Keratinocyte (primary cell): ENCODE data around the gene TP53TG3B. TPM values are rescaled to one million over a fixed set of nuclear protein-coding genes. Genes with fewer than 3 reads are reported as not detected.
"Not testable (repeated sequence)": the region's sequence is repeated elsewhere in the genome, so short reads cannot be mapped to it uniquely, and the experiment has no call there.

Source experiments
- DNase-seq: peaks from one replicate; pipeline ENCODE4 v3.0.0-alpha.2; 2011; ENCODE audit warnings: low read depth, missing footprints, low spot score
- FAIRE-seq: peaks from 2 replicates; lab custom pipeline; 2011; peaks lifted over from hg19 to GRCh38; lab: Jason Lieb, UNC
- H2AFZ ChIP-seq: 2 replicates; pipeline ENCODE4 v1.6.0; 2012; ENCODE audit warnings: low read length, control low read depth, inconsistent platforms; ENCODE audit not compliant: control insufficient read depth
- H3K27ac ChIP-seq: 2 replicates; pipeline ENCODE4 v1.5.1; 2011; ENCODE audit warnings: low read length; ENCODE audit not compliant: control insufficient read depth, insufficient read depth
- H3K27me3 ChIP-seq: 3 replicates; pipeline ENCODE4 v1.6.0; 2011; ENCODE audit warnings: low read length; ENCODE audit not compliant: control insufficient read depth, insufficient read depth; ENCODE audit errors: extremely low read depth
- H3K36me3 ChIP-seq, 2 experiments: 2 replicates in 1 of 2; 3 replicates in 1 of 2; pipeline ENCODE4 v1.5.1; 2011; ENCODE audit warnings: low read length in 2 of 2, mild to moderate bottlenecking in 1 of 2; ENCODE audit not compliant: control insufficient read depth in 2 of 2, insufficient read depth in 2 of 2; ENCODE audit errors: extremely low read depth in 1 of 2
- H3K4me1 ChIP-seq: 3 replicates; pipeline ENCODE4 v1.5.1; 2011; ENCODE audit warnings: low read length; ENCODE audit not compliant: control insufficient read depth, insufficient read depth; ENCODE audit errors: extremely low read depth
- H3K4me2 ChIP-seq: 3 replicates; pipeline ENCODE4 v1.6.0; 2011; ENCODE audit warnings: low read depth, low read length; ENCODE audit not compliant: control insufficient read depth, insufficient read depth; ENCODE audit errors: extremely low read depth
- H3K4me3 ChIP-seq, 3 experiments: fragments of 200-600 bp in 1 of 3; sonication (generic) in 1 of 3; 2 replicates in 2 of 3; 3 replicates in 1 of 3; pipeline ENCODE4 v1.5.1; 2011 to 2016; ENCODE audit warnings: low read length in 3 of 3, mild to moderate bottlenecking in 3 of 3, control low read depth in 2 of 3, inconsistent platforms in 1 of 3, low read depth in 1 of 3, mixed read lengths in 1 of 3, mixed run types in 1 of 3, moderate library complexity in 1 of 3; ENCODE audit not compliant: control insufficient read depth in 2 of 3, insufficient read depth in 2 of 3; ENCODE audit errors: extremely low read depth in 1 of 3
- H3K79me2 ChIP-seq: 2 replicates; pipeline ENCODE4 v1.6.0; 2012; ENCODE audit warnings: low read length; ENCODE audit not compliant: control insufficient read depth, insufficient read depth
- H3K9ac ChIP-seq: 3 replicates; pipeline ENCODE4 v1.6.0; 2011; ENCODE audit warnings: low read length; ENCODE audit not compliant: control insufficient read depth, insufficient read depth; ENCODE audit errors: extremely low read depth
- H3K9me1 ChIP-seq: 3 replicates; pipeline ENCODE4 v1.6.0; 2011; ENCODE audit warnings: low read length; ENCODE audit not compliant: control insufficient read depth, insufficient read depth; ENCODE audit errors: extremely low read depth
- H3K9me3 ChIP-seq: 2 replicates; pipeline ENCODE4 v1.5.1; 2012; ENCODE audit warnings: low read depth, low read length; ENCODE audit not compliant: control insufficient read depth
- H4K20me1 ChIP-seq: 3 replicates; pipeline ENCODE4 v1.6.0; 2011; ENCODE audit warnings: low read length; ENCODE audit not compliant: control insufficient read depth, insufficient read depth; ENCODE audit errors: extremely low read depth
- dilution Hi-C: fragments of 300-500 bp; cut with MboI; formaldehyde crosslinking; loops from one replicate; pipeline ENCODE4 v1.7.0; 2020; ENCODE audit warnings: low sequenced_read_pairs; ENCODE audit not compliant: extremely low pct_ligation_motif_present
- polyA plus RNA-seq, 5 experiments: library from polyadenylated mRNA; depleted of rRNA in 3 of 5; stranded (reverse) in 3 of 5; stranded (forward) in 1 of 5; unstranded in 1 of 5; fragments of >200 nt; gene quantifications; 1 replicate in 1 of 5; 2 replicates in 3 of 5; 3 replicates in 1 of 5; pipeline versions ENCODE4 v1.2.1 to v1.2.3, GENCODE V29; 2011 to 2012; ENCODE audit warnings: missing spikeins in 2 of 5, low read depth in 1 of 5, low replicate concordance in 1 of 5
- small RNA-seq, 3 experiments: library from RNA; depleted of rRNA; stranded (forward); fragments of <200 nt; gene quantifications; one replicate each; pipeline ENCODE3, GENCODE V24; 2012; ENCODE audit warnings: low read depth in 3 of 3, low replicate concordance in 1 of 3; ENCODE audit not compliant: insufficient read length in 3 of 3

TP53TG3B gene
- polyA plus RNA-seq, 1 donor (not counting 4 experiments of a cell fraction or from before 2014, with no cell fraction given) = not detected

DNA sequence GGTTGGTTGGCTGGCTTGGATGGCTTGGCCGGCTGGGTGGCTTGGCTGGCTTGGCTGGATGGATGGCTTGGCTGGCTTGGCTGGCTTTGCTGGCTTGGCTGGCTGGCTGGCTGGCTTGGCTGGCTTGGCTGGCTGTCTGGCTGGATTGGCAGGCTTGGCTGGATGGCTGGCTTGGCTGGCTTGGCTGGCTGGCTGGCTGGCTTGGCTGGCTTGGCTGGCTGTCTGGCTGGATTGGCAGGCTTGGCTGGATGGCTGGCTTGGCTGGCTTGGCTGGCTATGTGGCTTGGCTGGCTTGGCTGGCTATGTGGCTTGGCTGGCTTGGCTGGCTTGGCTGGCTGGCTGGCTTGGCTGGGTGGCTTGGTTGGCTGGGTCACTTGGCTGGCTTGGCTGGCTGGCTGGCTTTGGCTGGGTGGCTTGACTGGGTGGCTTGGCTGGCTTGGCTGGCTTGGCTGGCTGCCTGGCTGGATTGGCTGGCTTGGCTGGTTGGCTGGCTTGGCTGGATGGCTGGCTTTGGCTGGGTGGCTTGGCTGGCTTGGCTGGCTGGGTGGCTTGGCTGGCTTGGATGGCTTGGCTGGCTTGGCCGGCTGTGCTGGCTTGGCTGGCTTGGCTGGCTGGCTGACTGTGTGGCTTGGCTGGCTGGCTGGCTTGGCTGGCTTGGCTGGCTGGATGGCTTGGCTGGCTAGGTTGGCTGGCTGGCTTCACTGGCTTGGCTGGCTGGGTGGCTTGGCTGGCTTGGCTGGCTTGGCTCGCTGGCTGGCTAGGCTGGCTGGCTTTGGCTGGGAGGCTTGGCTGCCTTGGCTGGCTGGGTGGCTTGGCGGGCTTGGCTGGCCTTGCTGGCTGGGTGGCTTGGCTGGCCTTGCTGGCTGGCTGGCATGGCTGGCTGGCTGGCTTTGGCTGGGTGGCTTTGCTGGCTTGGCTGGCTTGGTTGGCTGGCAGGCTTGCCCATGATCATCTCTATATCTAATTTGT lies 21.3 kb upstream of the TP53TG3B start:
- H3K36me3 ChIP-seq, H2AFZ ChIP-seq, H3K9me1 ChIP-seq, H3K4me1 ChIP-seq, H3K79me2 ChIP-seq, H3K27me3 ChIP-seq, DNase-seq, H3K9me3 ChIP-seq, H3K27ac ChIP-seq, H4K20me1 ChIP-seq, H3K4me3 ChIP-seq, H3K9ac ChIP-seq, FAIRE-seq, H3K4me2 ChIP-seq, dilution Hi-C loops: not testable (repeated sequence)

Small RNA genes lying within 50 kb of the gene (small RNA-seq; reads per million reads assigned to genes)
- 0 reads per million in 3 experiments for gene AC141257.3
- 0 reads per million in 3 experiments for gene AC141257.4

Other genes starting within 250 kb of the TP53TG3B start
- not detected in 3 replicates for gene TP53TG3C, start 166.6 kb upstream of the TP53TG3B start, polyA plus RNA-seq
- gene TP53TG3E, start 56.5 kb upstream of the TP53TG3B start, polyA plus RNA-seq = not detected in 3 replicates
- not detected in 3 replicates for gene TP53TG3F, start 98.8 kb downstream of the TP53TG3B start, polyA plus RNA-seq